Natural killer cell (primary cell): Measurements from ENCODE around the gene MASP2. TPM values are rescaled to one million over a fixed set of nuclear protein-coding genes. Genes with fewer than 3 reads are reported as not detected.
"Not testable (repeated sequence)": the region's sequence is repeated elsewhere in the genome, so short reads cannot be mapped to it uniquely, and the experiment has no call there.

Experiments used
- ATAC-seq, 3 donors: fragments of 150-1000 bp in 2 of 3; fragments of 200-7000 bp in 1 of 3; cut with Tn5 transposase; 1 replicate in 1 of 3; 2 replicates in 2 of 3; pipeline ENCODE4 v1.10.0; 2021; ENCODE audit warnings: mild to moderate bottlenecking in 2 of 3, moderate library complexity in 2 of 3
- DNase-seq, 2 donors: peaks; one replicate each; pipeline versions ENCODE4 v3.0.0 to v3.0.0-alpha.2; 2013 to 2021; ENCODE audit warnings: mixed read lengths in 1 of 2
- H3K27ac ChIP-seq: one replicate; pipeline ENCODE4 v1.5.1; 2013; ENCODE audit warnings: mild to moderate bottlenecking, low read length
- H3K27me3 ChIP-seq: one replicate; pipeline ENCODE4 v1.6.1; 2013; ENCODE audit warnings: low read length; ENCODE audit not compliant: control insufficient read depth, insufficient read depth
- H3K36me3 ChIP-seq: one replicate; pipeline ENCODE4 v1.6.1; 2013; ENCODE audit warnings: low read length; ENCODE audit not compliant: control insufficient read depth, insufficient read depth
- H3K4me1 ChIP-seq: one replicate; pipeline ENCODE4 v1.6.1; 2013; ENCODE audit warnings: low read length; ENCODE audit not compliant: control insufficient read depth, insufficient read depth
- H3K4me3 ChIP-seq: one replicate; pipeline ENCODE4 v1.5.1; 2013; ENCODE audit warnings: low read length
- H3K9me3 ChIP-seq: one replicate; pipeline ENCODE4 v1.6.1; 2013; ENCODE audit warnings: low read length; ENCODE audit not compliant: control insufficient read depth, insufficient read depth
- H3K27ac Mint-ChIP-seq, 2 donors: one replicate each; pipeline ENCODE4 v1.8.0; 2022; ENCODE audit warnings: mild to moderate bottlenecking in 2 of 2, mixed read lengths in 2 of 2, moderate library complexity in 1 of 2
- H3K27me3 Mint-ChIP-seq, 2 donors: one replicate each; pipeline ENCODE4 v1.8.0; 2022; ENCODE audit warnings: low read depth in 2 of 2, mixed read lengths in 2 of 2
- H3K36me3 Mint-ChIP-seq: one replicate; pipeline ENCODE4 v1.8.0; 2022; ENCODE audit warnings: mixed read lengths
- H3K4me1 Mint-ChIP-seq, 2 donors: one replicate each; pipeline ENCODE4 v1.8.0; 2022; ENCODE audit warnings: mixed read lengths in 2 of 2
- H3K4me3 Mint-ChIP-seq: one replicate; pipeline ENCODE4 v1.8.0; 2022; ENCODE audit warnings: mild to moderate bottlenecking, moderate library complexity, mixed read lengths
- H3K9me3 Mint-ChIP-seq, 2 donors: one replicate each; pipeline ENCODE4 v1.8.0; 2022; ENCODE audit warnings: mixed read lengths in 2 of 2
- WGBS: methylation state at CpG from one replicate; pipeline ENCODE4 v1.1.7; 2013; ENCODE audit warnings: missing lambda C conversion rate; ENCODE audit not compliant: insufficient coverage; 5-methylcytosine and 5-hydroxymethylcytosine counted together
- intact Hi-C: fragments of 100-400 bp; cut with micrococcal nuclease; formaldehyde crosslinking; loops from one replicate; pipeline ENCODE4 v1.14.2; 2022
- total RNA-seq, 4 donors: library from RNA; stranded (reverse); fragments of 120-200 nt in 1 of 4; gene quantifications; one replicate each; pipeline versions ENCODE4 v1.2.3 to v1.2.4, GENCODE V29; 2013 to 2022
- TF ChIP-seq, protein P1 (sequence below): fragments of 200-600 bp; IDR thresholded peaks from one replicate; pipeline ENCODE4 v1.8.0; 2022; ENCODE audit warnings: antibody characterized with exemption

MASP2 gene
- total RNA-seq: under 1 TPM in 2 of 3 donors, not detected in 1; 0.16 to 0.20 TPM
- total RNA-seq (2013): 0.23 TPM

DNA sequence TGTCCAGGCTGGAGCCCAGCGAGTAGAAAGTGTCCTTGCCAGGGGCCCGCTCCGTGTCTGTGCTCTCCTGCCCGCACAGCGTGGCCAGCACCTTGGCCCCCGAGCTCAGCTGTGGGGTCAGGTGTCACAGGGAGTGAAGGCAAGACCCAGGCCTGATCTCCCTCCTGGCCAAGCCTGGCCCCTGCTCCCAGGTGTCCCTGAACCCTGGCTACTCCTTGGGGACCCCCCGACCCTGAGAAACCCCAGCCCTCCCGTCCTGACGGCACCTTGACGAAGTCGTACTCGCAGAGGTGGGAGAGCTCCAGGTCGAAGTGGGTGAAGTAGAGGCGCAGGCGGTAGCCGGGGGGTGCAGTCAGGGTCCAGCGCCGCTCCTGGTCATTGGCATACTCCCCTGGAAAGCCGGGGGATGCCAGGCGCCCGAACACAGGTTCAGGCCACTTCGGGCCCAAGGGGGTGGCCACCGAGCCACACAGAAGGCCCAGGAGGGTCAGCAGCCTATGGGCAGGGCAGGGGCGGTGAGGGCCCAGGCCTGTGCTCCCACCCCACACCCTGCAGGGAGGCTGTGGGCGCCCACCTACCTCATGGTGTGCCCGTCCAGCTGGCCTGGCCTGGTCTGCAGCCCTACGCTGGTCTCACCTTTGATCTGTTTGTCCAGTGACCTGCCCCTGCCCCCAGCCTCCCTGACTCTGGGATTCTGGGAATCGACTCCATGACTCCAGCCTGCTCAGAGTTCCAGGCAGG, at the start of gene MASP2:
Gene MASP2, minus strand, starts transcription at position 615 of the 741 bp plus-strand sequence. Its CDS starts 32 bp downstream, at position 583.
- Mint-ChIP-seq H3K4me3 (no peak within 1 kb of the TSS), H3K27ac (no peak within 1 kb of the TSS), H3K9me3 (no peaks in the 10 kb centered on the region), H3K4me1 (no peaks in the 10 kb centered on the region), H3K27me3 (no peaks in the 10 kb centered on the region), H3K36me3 (no peaks in the 10 kb centered on the region)
- DNase-seq: no peak
- Histone ChIP-seq H3K4me1 (no peaks in the 10 kb centered on the region), H3K4me3 (no peak within 1 kb of the TSS), H3K27me3 (no peaks in the 10 kb centered on the region), H3K36me3 (no peaks in the 10 kb centered on the region), H3K27ac (no peak within 1 kb of the TSS), H3K9me3 (no peaks in the 10 kb centered on the region)
- 91% methylated on average over 28 of the region's 28 CpGs for WGBS
- TF ChIP-seq, protein P1, sequence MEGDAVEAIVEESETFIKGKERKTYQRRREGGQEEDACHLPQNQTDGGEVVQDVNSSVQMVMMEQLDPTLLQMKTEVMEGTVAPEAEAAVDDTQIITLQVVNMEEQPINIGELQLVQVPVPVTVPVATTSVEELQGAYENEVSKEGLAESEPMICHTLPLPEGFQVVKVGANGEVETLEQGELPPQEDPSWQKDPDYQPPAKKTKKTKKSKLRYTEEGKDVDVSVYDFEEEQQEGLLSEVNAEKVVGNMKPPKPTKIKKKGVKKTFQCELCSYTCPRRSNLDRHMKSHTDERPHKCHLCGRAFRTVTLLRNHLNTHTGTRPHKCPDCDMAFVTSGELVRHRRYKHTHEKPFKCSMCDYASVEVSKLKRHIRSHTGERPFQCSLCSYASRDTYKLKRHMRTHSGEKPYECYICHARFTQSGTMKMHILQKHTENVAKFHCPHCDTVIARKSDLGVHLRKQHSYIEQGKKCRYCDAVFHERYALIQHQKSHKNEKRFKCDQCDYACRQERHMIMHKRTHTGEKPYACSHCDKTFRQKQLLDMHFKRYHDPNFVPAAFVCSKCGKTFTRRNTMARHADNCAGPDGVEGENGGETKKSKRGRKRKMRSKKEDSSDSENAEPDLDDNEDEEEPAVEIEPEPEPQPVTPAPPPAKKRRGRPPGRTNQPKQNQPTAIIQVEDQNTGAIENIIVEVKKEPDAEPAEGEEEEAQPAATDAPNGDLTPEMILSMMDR: no peak
- intact Hi-C loops: no loop called here
- ATAC-seq: no peak

DNA sequence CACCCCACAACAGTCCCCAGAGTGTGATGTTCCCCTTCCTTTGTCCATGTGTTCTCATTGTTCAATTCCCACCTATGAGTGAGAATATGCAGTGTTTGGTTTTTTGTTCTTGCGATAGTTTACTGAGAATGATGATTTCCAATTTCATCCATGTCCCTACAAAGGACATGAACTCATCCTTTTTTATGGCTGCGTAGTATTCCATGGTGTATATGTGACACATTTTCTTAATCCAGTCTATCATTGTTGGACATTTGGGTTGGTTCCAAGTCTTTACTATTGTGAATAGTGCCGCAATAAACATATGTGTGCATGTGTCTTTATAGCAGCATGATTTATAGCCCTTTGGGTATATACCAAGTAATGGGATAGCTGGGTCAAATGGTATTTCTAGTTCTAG, 36.7 kb upstream of the MASP2 start:
- H3K36me3 Mint-ChIP-seq: peaks cover 35% of the 10 kb centered on the region
- H3K9me3 ChIP-seq, H3K27me3 ChIP-seq, H3K27ac Mint-ChIP-seq, H3K4me1 ChIP-seq, intact Hi-C loops, DNase-seq, H3K9me3 Mint-ChIP-seq, H3K27me3 Mint-ChIP-seq, H3K4me3 Mint-ChIP-seq, ATAC-seq, H3K4me3 ChIP-seq, H3K4me1 Mint-ChIP-seq, H3K27ac ChIP-seq: not testable (repeated sequence)
- H3K36me3 ChIP-seq: peaks cover 52% of the 10 kb centered on the region
- no CpG with 5 or more reads among the region's 3 CpGs for WGBS

DNA sequence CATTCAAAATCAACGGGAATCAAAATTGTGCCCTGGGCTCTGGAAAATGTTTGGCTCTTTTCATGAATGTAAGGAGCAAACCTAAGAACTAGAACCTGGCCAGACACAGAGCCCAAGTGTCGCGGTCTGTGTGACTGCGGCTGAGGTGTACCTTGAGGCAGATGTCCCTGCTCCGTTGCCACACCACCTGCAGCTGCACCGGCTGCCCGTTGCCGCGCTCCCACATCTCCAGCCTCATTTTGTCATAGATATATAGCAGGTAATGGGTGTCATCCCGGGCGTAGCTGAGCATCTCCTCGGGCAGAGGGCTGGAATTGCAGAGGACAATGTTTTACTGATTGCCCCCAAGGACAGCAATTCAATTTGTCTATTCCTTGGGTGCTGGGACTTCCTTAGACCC, 33.9 kb upstream of the MASP2 start:
- Histone ChIP-seq H3K4me1 (no peaks in the 10 kb centered on the region), H3K27ac (no peak overlapping the region), H3K4me3 (no peak overlapping the region), H3K36me3 (peaks cover 56% of the 10 kb centered on the region), H3K9me3 (no peaks in the 10 kb centered on the region), H3K27me3 (no peaks in the 10 kb centered on the region)
- no peak for ATAC-seq
- H3K4me1 Mint-ChIP-seq: no peaks in the 10 kb centered on the region
- H3K9me3 Mint-ChIP-seq: no peaks in the 10 kb centered on the region
- H3K4me3 Mint-ChIP-seq: no peak overlapping the region
- H3K27me3 Mint-ChIP-seq: no peaks in the 10 kb centered on the region
- peaks cover 15% of the 10 kb centered on the region for H3K36me3 Mint-ChIP-seq
- TF ChIP-seq, protein P1: no peak
- WGBS: 89% methylated on average over 12 of the region's 12 CpGs
- intact Hi-C loops: no loop called here
- no peak for DNase-seq
- H3K27ac Mint-ChIP-seq: no peak overlapping the region

DNA sequence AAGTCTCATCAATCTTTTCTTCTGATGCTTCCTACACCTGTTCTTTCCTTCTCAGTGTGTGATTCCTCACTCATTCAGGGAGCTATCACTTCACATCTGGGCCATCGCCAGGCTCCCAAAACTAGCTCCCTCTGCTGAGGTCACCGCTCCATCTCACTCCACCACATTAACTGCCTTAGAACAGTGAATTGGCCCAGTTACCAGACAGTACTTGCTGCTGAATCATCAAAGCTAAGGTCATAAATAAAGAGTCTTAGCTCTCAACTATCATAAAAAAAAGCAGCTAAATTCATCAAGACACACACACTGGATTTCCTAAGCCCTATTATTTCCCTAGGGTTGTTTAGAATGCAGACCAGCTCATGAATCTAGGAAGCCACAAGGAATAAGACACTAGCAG, 31.6 kb upstream of the MASP2 start:
- DNase-seq (no peak), ATAC-seq (no peak)
- H3K36me3 ChIP-seq: peaks cover 73% of the 10 kb centered on the region
- H3K27ac Mint-ChIP-seq: no peak overlapping the region
- H3K4me1 Mint-ChIP-seq: no peaks in the 10 kb centered on the region
- no peak overlapping the region for H3K4me3 ChIP-seq
- intact Hi-C loops: no loop called here
- H3K4me1 ChIP-seq: no peaks in the 10 kb centered on the region
- no peaks in the 10 kb centered on the region for H3K27me3 Mint-ChIP-seq
- peaks cover 15% of the 10 kb centered on the region for H3K36me3 Mint-ChIP-seq
- TF ChIP-seq, protein P1: no peak
- H3K9me3 ChIP-seq: no peaks in the 10 kb centered on the region
- WGBS: 98% methylated on average over 2 of the region's 2 CpGs
- no peaks in the 10 kb centered on the region for H3K27me3 ChIP-seq
- H3K9me3 Mint-ChIP-seq: no peaks in the 10 kb centered on the region
- H3K27ac ChIP-seq: no peak overlapping the region
- no peak overlapping the region for H3K4me3 Mint-ChIP-seq

DNA sequence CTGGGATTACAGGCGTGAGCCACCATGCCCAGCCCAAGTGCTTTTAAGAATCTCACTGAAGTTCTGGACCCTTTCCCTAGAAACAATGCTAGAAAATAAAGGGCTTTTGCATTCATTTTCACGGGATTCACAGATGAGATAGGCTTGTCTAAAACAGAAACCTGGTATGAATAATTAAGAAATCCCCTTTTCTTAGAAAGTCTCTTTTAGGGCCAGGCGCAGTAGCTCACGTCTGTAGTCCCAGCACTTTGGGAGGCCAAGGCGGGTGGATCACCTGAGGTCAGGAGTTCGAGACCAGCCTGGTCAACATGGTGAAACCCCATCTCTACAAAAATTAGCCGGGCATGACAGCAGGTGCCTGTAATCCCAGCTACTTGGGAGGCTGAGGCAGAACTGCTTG, 26.4 kb upstream of the MASP2 start:
- H3K27ac ChIP-seq, H3K27ac Mint-ChIP-seq, DNase-seq, intact Hi-C loops, H3K4me1 ChIP-seq, ATAC-seq, H3K4me1 Mint-ChIP-seq, H3K4me3 Mint-ChIP-seq, H3K9me3 Mint-ChIP-seq, H3K27me3 ChIP-seq, H3K4me3 ChIP-seq, H3K27me3 Mint-ChIP-seq, H3K9me3 ChIP-seq: not testable (repeated sequence)
- peaks cover 84% of the 10 kb centered on the region for H3K36me3 ChIP-seq
- WGBS: 82% methylated on average over 6 of the region's 7 CpGs
- peaks cover 24% of the 10 kb centered on the region for H3K36me3 Mint-ChIP-seq
